Endothelial cell of umbilical vein (primary cell): ENCODE results near the gene ADARB2. TPM values are rescaled to one million over a fixed set of nuclear protein-coding genes. Genes with fewer than 3 reads are reported as not detected.

Experiments used
- BruUV-seq: library from RNA; stranded (reverse); fragments of 400-500 nt; replicated peaks from 2 replicates; lab custom pipeline; 2021; lab: Mats Ljungman, UMichigan
- CTCF ChIA-PET: fragments of 300-600, 350-600 bp; sonication (Branson Sonifier 250); formaldehyde crosslinking; loops from one replicate; lab custom pipeline; 2021; ENCODE audit warnings: antibody characterized with exemption, inconsistent platforms; lab: Charles Lee
- POLR2A ChIA-PET: fragments of 300-600, 350-600 bp; sonication (Branson Sonifier 250); formaldehyde crosslinking; loops from one replicate; lab custom pipeline; 2021; ENCODE audit warnings: antibody characterized with exemption, inconsistent platforms; lab: Charles Lee
- DNase-seq: peaks from one replicate; pipeline ENCODE4 v3.0.0-alpha.2; 2011; ENCODE audit warnings: low read depth, low spot score
- FAIRE-seq: peaks from 2 replicates; lab custom pipeline; 2011; peaks lifted over from hg19 to GRCh38; lab: Jason Lieb, UNC
- H2AFZ ChIP-seq: 2 replicates; pipeline ENCODE4 v1.6.0; 2012; ENCODE audit warnings: low read depth, low read length, control low read depth, inconsistent platforms
- H3K27ac ChIP-seq: 2 replicates; pipeline ENCODE4 v1.5.1; 2011; ENCODE audit warnings: low read depth, mild to moderate bottlenecking, control low read depth, low read length, moderate library complexity; ENCODE audit not compliant: insufficient read depth
- H3K27me3 ChIP-seq, 2 experiments: 2 replicates each; pipeline versions ENCODE4 v1.6.0 to v1.6.1; 2011; ENCODE audit warnings: low read length in 2 of 2, mixed read lengths in 1 of 2; ENCODE audit not compliant: control insufficient read depth in 2 of 2, insufficient read depth in 2 of 2
- H3K36me3 ChIP-seq, 2 experiments: 2 replicates in 1 of 2; 3 replicates in 1 of 2; pipeline ENCODE4 v1.5.1; 2011; ENCODE audit warnings: low read length in 2 of 2, mild to moderate bottlenecking in 1 of 2, moderate library complexity in 1 of 2; ENCODE audit not compliant: control insufficient read depth in 2 of 2, insufficient read depth in 2 of 2; ENCODE audit errors: extremely low read depth in 1 of 2
- H3K4me1 ChIP-seq: 3 replicates; pipeline ENCODE4 v1.5.1; 2011; ENCODE audit warnings: mild to moderate bottlenecking, low read length; ENCODE audit not compliant: control insufficient read depth, insufficient read depth; ENCODE audit errors: extremely low read depth
- H3K4me2 ChIP-seq: 2 replicates; pipeline ENCODE4 v1.6.1; 2011; ENCODE audit warnings: low read length, control low read depth, mixed read lengths; ENCODE audit not compliant: insufficient read depth
- H3K4me3 ChIP-seq, 3 experiments: fragments of 200-600 bp in 1 of 3; sonication (generic), shearing (Covaris generic) in 1 of 3; replicated peaks in 1 of 3; 2 replicates each; pipeline ENCODE4 v1.5.1; 2011 to 2016; ENCODE audit warnings: control low read depth in 3 of 3, low read length in 3 of 3, mild to moderate bottlenecking in 2 of 3, inconsistent platforms in 1 of 3, low read depth in 1 of 3, moderate library complexity in 1 of 3; ENCODE audit not compliant: insufficient read depth in 1 of 3
- H3K79me2 ChIP-seq: 2 replicates; pipeline ENCODE4 v1.6.0; 2012; ENCODE audit warnings: low read length, inconsistent platforms; ENCODE audit not compliant: control insufficient read depth, insufficient read depth
- H3K9ac ChIP-seq: replicated peaks from 2 replicates; pipeline ENCODE3; 2011; ENCODE audit warnings: low read length, control low read depth; ENCODE audit not compliant: insufficient read depth; ENCODE audit errors: extremely low read depth
- H3K9me1 ChIP-seq: replicated peaks from 3 replicates; pipeline ENCODE4 v1.6.0; 2011; ENCODE audit warnings: mild to moderate bottlenecking, low read length; ENCODE audit not compliant: control insufficient read depth, insufficient read depth; ENCODE audit errors: extremely low read depth
- H3K9me3 ChIP-seq: replicated peaks from 2 replicates; pipeline ENCODE4 v1.5.1; 2012; ENCODE audit warnings: low read length, inconsistent platforms; ENCODE audit not compliant: control insufficient read depth, insufficient read depth
- H4K20me1 ChIP-seq: replicated peaks from 2 replicates; pipeline ENCODE3; 2011; ENCODE audit warnings: mild to moderate bottlenecking, low read length; ENCODE audit not compliant: control insufficient read depth, insufficient read depth; ENCODE audit errors: extremely low read depth
- EZH2 ChIP-seq: IDR thresholded peaks from 2 replicates; pipeline ENCODE4 v1.6.1; 2012; ENCODE audit warnings: borderline replicate concordance, low read depth, mild to moderate bottlenecking, moderate library complexity, low read length, inconsistent platforms; ENCODE audit not compliant: severe bottlenecking
- FOS ChIP-seq: IDR thresholded peaks from 2 replicates; pipeline ENCODE4 v1.6.1; 2011; ENCODE audit warnings: mild to moderate bottlenecking, low read length, moderate library complexity, borderline replicate concordance; ENCODE audit not compliant: insufficient read depth
- GATA2 ChIP-seq: IDR thresholded peaks from 2 replicates; pipeline ENCODE4 v1.7.0; 2011; ENCODE audit warnings: low read depth, mild to moderate bottlenecking, moderate library complexity, mixed read lengths, low read length; ENCODE audit not compliant: insufficient read length, insufficient read depth
- JUN ChIP-seq: IDR thresholded peaks from 2 replicates; pipeline ENCODE4 v1.6.1; 2011; ENCODE audit warnings: borderline replicate concordance, low read depth; ENCODE audit not compliant: insufficient read length, insufficient read depth
- MYC ChIP-seq: IDR thresholded peaks from one replicate; pipeline ENCODE4 v1.6.1; 2011; ENCODE audit warnings: mild to moderate bottlenecking, low read depth, low read length
- POLR2A ChIP-seq: IDR thresholded peaks from 2 replicates; pipeline ENCODE4 v1.6.1; 2012; ENCODE audit warnings: low read depth, mild to moderate bottlenecking, control low read depth, low read length
- POLR2AphosphoS5 ChIP-seq: IDR thresholded peaks from 2 replicates; pipeline ENCODE4 v1.6.1; 2012; ENCODE audit warnings: low read depth, mild to moderate bottlenecking, control low read depth, low read length, moderate library complexity; ENCODE audit not compliant: insufficient read depth
- dilution Hi-C: fragments of 300-500 bp; cut with MboI; formaldehyde crosslinking; loops from one replicate; pipeline ENCODE4 v1.15.0; 2019; ENCODE audit warnings: low sequenced_read_pairs; ENCODE audit not compliant: extremely low pct_ligation_motif_present
- intact Hi-C: fragments of 100-400 bp; cut with micrococcal nuclease; formaldehyde crosslinking; loops from one replicate; pipeline ENCODE4 v1.10.0; 2022
- polyA plus RNA-seq, 4 experiments: library from polyadenylated mRNA; depleted of rRNA in 3 of 4; stranded (reverse) in 3 of 4; unstranded in 1 of 4; fragments of >200 nt; gene quantifications; 2 replicates each; pipeline versions ENCODE4 v1.2.1 to v1.2.3, GENCODE V29; 2011 to 2012; ENCODE audit warnings: missing spikeins in 1 of 4
- total RNA-seq: library from RNA; stranded (reverse); gene quantifications from 2 replicates; pipeline ENCODE4 v1.2.3, GENCODE V29; 2021
- TF ChIP-seq, protein P1 (sequence below): IDR thresholded peaks from 2 replicates; pipeline ENCODE4 v1.6.1; 2011; ENCODE audit not compliant: insufficient read depth, insufficient read length

The ADARB2 gene
- total and polyA plus RNA-seq, 2 donors (not counting 3 experiments of a cell fraction or from before 2014, with no cell fraction given), result not detected

GRCh38 chr10:1630304-1630703 is 107.0 kb downstream of the ADARB2 start:
- Histone ChIP-seq H3K4me1 (no peaks in the 10 kb centered on the region), H3K9me1 (no peaks in the 10 kb centered on the region), H4K20me1 (no peaks in the 10 kb centered on the region), H3K9me3 (peaks cover 15% of the 10 kb centered on the region), H2AFZ (no peak overlapping the region), H3K27me3 (no peaks in the 10 kb centered on the region), H3K27ac (no peak overlapping the region), H3K36me3 (no peaks in the 10 kb centered on the region), H3K4me2 (no peak overlapping the region), H3K4me3 (no peak overlapping the region), H3K9ac (no peak overlapping the region), H3K79me2 (no peaks in the 10 kb centered on the region)
- ChIA-PET POLR2A (no interaction called here), CTCF (no interaction called here)
- dilution Hi-C loops (no loop called here), intact Hi-C loops (no loop called here)
- DNase-seq (no peak), FAIRE-seq (no peak)
- no TSS peak for BruUV-seq
- TF ChIP-seq MYC (no peak), EZH2 (no peak), JUN (no peak), FOS (no peak), POLR2A (no peak), POLR2AphosphoS5 (no peak), GATA2 (no peak)
- TF ChIP-seq, protein P1, sequence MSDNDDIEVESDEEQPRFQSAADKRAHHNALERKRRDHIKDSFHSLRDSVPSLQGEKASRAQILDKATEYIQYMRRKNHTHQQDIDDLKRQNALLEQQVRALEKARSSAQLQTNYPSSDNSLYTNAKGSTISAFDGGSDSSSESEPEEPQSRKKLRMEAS, result no peak
